NCI-H187 treated with DMSO at 0.1 percent for 48 hours (cell line): Measurements from ENCODE around the gene SLC35B2.

ENCODE experiments used
- DNase-seq: peaks from one replicate; lab custom pipeline; 2025; lab: John Stamatoyannopoulos, UW

The SLC35B2 gene

DNA sequence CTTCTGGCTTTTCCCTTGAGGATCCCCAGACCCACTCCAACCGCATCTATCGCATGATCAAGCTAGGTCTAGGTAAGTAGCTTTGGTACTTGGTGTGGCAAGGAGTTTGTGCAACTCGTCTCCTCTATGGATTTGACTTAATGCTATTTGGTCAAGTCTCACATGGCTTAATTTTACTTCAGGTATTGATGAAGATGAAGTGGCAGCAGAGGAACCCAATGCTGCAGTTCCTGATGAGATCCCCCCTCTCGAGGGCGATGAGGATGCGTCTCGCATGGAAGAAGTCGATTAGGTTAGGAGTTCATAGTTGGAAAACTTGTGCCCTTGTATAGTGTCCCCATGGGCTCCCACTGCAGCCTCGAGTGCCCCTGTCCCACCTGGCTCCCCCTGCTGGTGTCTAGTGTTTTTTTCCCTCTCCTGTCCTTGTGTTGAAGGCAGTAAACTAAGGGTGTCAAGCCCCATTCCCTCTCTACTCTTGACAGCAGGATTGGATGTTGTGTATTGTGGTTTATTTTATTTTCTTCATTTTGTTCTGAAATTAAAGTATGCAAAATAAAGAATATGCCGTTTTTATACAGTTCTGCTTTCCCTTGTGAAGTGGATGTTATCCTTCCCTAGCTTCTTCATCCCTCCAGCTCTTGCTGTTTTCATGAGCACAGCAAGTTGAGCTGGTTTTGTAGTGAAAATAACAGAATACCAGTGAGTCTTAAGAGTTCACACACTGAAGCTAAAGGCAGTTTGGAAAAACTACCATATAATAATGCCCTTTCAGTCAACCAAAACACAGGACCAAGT is 3.8 kb downstream of the SLC35B2 start:
- no peak for DNase-seq

DNA sequence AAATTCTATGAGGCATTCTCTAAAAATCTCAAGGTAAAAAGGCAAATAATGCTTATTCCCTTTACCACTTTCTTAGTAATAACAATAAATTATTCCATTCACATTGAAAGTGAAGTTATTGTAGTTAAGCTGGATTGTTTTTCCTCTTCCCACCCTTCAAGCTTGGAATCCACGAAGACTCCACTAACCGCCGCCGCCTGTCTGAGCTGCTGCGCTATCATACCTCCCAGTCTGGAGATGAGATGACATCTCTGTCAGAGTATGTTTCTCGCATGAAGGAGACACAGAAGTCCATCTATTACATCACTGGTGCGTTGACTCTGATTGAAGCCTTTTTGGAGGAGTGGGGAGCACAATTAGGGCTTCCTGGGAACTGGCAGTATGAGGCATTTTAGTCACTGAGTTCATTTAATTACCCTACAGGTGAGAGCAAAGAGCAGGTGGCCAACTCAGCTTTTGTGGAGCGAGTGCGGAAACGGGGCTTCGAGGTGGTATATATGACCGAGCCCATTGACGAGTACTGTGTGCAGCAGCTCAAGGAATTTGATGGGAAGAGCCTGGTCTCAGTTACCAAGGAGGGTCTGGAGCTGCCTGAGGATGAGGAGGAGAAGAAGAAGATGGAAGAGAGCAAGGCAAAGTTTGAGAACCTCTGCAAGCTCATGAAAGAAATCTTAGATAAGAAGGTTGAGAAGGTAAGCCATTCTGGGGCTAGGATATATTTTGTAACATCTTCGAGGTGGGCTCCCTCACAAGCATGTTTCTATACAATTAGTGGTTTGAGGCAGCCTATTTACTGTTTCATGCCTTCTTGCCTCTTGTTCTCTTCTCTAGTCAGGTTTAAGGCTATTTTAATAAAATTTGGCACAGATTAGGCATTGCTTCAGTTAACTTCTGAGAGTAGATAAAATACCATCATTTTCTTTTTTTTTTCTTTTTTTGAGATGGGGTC is 5.5 kb downstream of the SLC35B2 start:
- DNase-seq = no peak

DNA sequence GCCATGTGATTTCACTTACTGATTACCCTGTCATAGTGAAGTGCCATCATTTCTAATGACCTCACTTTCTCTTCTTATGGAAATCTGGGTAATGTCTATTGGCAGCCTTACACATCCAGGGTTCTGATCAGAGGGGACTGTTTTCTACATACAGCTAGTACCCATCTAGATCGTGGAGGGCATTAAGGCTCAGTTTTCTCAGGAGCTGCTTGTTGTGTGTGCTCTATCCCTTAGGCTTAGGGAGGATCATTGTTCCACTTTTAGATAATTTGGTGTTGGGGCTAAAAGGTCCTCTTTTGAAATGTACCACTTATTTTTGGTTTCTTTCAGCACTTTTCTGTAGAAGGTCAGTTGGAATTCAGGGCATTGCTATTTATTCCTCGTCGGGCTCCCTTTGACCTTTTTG is 6.6 kb downstream of the SLC35B2 start:
- no peak for DNase-seq

DNA sequence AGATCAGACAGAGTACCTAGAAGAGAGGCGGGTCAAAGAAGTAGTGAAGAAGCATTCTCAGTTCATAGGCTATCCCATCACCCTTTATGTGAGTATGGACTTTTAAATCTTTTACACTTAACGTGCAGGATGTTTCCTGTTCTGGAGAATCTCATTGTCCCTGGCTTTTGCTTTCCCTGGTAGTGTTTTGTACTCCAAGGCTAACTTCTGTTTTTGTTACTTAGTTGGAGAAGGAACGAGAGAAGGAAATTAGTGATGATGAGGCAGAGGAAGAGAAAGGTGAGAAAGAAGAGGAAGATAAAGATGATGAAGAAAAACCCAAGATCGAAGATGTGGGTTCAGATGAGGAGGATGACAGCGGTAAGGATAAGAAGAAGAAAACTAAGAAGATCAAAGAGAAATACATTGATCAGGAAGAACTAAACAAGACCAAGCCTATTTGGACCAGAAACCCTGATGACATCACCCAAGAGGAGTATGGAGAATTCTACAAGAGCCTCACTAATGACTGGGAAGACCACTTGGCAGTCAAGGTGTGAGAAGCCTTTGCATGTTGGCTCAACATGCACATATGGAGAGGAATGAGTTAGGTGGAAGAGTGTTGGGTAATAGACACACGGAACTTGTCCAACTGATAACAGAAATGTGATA is 7.1 kb downstream of the SLC35B2 start:
- no peak for DNase-seq

DNA sequence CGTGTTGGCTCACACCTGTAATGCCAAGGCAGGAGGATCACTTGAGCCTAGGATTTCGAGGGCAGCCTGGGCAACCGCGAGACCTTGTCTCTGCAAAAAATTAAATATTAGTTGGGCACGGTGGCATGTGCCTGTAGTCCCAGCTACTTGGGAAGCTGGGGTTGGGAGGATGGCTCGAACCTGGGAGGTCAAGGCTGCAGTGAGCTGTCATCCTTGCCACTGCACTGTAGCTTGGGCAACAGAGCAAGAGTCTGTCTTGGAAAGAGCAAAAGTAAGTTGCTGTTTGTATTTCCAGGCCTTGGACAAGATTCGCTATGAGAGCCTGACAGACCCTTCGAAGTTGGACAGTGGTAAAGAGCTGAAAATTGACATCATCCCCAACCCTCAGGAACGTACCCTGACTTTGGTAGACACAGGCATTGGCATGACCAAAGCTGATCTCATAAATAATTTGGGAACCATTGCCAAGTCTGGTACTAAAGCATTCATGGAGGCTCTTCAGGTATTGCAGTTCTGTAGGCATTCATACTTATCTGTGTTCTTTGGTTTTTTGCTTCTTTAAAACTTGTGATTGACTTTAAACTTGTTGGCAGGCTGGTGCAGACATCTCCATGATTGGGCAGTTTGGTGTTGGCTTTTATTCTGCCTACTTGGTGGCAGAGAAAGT is 8.1 kb downstream of the SLC35B2 start:
- DNase-seq = no peak

DNA sequence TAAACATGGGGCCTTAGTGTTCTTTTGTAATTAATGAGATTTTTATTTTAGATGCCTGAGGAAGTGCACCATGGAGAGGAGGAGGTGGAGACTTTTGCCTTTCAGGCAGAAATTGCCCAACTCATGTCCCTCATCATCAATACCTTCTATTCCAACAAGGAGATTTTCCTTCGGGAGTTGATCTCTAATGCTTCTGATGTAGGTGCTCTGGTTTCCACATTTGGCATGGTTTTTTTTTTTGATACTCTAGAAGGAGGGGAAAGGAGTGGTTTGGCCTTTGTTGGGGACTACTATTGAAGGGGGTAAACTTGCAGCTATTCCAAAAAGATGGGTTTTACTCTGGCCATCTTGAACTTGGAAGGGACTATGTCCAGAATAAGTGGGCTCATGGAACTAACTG is 8.7 kb downstream of the SLC35B2 start:
- DNase-seq = no peak

DNA sequence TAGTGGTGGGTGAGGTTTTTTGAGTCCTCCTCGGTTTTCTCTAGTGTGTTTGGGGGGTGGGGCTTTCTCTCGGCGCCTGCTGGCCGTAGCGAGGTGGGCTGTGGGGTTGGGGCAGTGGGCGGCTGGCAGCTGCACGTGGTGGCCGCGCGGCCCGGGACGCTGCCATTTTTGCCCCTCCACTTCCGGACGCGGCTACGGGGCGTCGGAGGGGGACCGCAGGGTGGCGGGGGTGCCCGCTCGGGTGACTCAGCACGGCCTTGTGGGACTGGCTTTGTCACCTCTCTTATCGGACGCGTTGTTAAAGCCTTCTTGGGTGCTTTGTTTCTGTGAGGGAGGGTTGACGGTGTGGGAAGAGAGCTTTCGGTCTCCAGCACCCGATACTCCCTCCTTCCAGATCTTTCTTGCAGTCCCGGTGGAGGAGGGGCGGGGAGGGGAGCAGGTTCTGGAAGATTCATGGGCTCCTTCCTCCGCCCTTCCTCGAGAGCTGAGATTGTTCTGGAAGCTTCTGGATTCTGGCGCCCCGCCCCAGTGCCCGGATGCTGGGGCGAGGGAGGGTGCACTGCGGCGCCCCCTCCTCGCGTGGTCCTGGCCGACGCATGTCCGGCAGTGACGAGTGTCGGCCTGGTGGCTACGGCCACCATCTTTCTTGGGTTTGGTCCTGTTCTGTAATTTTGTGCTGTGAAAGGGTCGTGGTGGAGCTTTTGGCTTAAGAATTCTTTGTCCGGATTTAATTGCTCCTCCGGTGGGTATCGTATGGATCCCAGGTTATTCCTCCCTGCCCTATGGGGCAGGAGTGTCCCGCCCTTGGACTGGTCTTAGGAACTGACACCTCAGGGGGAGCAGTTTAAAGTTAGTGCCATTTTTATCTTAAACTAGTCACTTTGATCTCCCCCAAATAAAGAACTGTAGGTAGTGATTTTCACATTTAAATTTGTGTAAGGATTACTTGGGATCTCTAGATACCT is 9.7 kb downstream of the SLC35B2 start:
- DNase-seq = no peak

DNA sequence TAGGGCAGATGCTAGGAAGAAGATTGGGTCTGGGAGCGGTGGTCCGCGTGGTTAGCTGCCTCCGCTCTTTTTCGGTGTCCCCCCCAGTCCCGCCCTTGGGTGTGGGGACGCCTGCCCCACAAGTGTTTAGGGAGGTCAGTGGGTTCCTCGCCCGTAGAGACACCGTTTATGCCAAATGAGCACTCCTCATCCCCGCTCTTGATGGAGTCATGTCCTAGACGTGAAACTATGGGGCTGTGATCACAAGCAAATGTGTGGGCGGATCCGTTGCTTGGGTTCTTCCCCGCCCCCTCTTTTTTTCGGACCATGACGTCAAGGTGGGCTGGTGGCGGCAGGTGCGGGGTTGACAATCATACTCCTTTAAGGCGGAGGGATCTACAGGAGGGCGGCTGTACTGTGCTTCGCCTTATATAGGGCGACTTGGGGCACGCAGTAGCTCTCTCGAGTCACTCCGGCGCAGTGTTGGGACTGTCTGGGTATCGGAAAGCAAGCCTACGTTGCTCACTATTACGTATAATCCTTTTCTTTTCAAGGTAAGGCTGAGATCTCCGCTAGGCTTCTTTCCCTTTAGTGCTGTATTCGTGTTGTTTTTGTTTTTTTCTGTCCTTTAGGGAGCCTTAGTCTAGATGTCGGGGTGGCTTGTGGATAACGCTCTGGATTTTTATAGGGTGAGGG is 10.5 kb downstream of the SLC35B2 start, which contains the start of gene HSP90AB1:
TSS of gene HSP90AB1 (plus strand) at position 439 of the 675 bp plus-strand sequence. CDS start 1,529 bp downstream, outside the sequence.
- DNase-seq = peak; percentile 96

DNA sequence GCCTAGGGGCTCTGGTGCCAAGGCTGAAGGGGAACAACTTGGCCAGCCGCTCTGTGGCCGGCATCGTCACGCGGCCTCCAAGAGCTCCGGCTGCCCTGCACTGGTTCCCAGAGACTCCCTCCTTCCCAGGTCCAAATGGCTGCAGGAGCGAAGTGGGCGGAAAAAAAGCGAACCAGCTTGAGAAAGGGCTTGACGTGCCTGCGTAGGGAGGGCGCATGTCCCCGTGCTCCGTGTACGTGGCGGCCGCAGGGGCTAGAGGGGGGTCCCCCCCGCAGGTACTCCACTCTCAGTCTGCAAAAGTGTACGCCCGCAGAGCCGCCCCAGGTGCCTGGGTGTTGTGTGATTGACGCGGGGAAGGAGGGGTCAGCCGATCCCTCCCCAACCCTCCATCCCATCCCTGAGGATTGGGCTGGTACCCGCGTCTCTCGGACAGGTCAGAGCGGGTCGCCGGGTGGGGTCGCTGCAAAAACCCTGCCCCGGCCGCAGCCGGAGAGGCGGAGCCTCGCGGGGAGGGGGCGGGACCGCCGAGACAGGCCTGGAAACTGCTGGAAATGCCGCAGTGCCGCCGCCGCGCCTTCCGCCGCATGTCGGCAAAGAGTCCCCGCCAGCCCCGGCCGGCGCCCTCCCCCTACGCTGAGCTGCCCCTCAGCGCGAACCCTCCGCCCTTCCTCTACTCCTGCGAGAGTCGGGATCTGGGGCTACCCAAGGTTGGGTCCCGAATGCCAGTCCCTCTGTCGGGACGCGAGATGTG is 11.2 kb downstream of the SLC35B2 start:
- no peak for DNase-seq

DNA sequence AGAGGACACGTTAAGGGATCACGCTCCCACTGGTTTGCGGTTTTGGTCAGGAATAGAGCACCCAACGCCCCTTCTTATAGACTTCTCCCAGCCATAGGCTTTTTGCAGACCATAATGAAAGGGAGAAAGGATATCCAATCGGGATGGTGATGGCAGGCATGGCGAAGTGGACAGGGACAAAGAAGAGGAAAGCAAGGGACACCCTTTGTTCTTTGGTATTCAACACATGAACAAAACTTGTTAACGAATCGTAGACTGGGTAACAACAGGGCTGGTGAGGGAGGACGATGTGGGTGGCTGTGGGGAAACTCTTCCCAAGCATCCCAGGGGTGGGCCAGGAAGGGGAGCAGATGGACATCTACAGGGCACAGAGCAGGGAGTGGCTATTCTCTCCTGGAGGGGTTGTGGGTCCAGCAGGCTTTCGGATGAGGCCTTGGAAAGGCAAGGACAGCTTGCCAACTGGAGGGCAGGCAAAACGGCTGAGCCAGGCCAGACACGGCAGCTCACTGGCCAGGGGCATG is 11.9 kb downstream of the SLC35B2 start:
- DNase-seq = no peak

DNA sequence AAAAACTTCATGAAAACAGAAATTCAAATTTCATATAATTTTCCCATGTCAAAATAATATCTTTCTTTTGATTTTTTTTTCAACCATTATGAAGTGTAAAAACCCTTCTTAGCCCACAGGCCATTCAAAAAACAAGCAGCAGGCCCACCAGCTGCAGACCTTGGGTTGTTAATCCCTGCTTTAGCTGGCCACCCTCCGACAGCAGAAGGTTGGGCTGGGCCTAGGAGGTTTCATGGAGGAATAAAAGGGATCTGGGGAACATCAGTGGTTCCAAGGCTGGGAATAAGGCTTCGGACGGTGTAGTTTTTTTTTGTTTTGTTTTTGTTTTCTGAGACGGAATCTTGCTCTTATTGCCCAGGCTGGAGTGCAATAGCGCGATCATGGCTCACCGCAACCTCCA is 14.0 kb downstream of the SLC35B2 start:
- DNase-seq = no peak

DNA sequence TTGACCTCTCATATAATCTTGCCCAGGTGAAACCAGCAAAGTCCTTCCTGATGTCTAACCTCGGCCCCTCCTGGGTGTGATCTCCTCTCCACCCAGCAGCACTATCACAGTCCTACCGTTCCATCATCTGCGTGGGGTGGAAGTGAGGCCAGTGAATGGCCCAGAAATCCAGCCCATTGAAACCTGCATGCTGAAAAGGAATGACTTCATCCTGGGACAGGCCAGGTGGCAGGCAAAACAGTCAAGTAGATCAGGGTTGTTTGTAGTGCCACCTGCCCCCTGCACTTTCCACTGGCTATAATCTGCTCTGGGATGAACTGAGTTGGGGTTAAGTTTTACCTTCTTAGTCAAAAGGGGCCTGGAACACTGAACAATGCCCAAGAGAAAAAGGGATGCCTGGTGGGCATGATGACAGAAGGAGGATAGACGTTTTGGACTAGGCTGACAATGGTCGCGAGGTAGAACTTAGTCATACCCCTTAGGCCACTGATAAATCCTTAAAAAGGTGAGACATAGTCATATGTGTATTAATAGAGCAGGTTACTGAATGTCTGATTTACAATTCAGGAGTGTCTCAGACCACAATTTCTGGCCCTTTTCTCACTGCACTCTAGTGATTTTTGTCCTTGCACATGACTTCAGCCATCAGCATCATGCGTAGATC is 18.5 kb downstream of the SLC35B2 start:
- no peak for DNase-seq

DNA sequence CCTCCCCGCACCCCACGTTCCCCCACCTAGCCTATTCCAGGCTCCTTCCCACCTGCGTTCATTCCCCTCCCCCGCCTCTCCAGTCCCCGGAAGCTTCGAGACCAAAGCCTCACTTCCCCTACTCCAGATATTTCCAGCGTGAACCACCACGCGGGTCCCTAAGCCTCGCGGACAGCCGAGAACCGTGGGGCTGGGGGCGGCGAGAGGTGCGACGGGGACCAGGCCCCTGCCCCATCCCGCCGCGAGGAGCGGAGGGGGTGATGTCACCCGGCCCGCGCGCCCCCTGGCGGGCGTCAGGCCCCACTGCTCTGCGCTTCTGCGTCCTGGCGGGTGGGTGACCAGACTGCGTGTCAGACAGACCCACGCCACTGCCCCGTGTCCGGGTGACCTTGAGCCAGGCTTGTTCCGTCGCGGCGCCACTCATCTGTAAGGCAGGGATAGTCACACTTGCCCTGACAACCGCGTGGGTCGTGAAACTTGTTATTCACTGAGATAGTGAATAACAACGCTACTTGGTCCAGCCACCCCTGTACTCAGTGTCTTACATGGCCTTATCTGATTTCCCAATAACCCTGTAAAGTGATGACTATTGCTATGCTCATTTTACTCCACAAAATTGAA is 19.4 kb downstream of the SLC35B2 start:
- no peak for DNase-seq

DNA sequence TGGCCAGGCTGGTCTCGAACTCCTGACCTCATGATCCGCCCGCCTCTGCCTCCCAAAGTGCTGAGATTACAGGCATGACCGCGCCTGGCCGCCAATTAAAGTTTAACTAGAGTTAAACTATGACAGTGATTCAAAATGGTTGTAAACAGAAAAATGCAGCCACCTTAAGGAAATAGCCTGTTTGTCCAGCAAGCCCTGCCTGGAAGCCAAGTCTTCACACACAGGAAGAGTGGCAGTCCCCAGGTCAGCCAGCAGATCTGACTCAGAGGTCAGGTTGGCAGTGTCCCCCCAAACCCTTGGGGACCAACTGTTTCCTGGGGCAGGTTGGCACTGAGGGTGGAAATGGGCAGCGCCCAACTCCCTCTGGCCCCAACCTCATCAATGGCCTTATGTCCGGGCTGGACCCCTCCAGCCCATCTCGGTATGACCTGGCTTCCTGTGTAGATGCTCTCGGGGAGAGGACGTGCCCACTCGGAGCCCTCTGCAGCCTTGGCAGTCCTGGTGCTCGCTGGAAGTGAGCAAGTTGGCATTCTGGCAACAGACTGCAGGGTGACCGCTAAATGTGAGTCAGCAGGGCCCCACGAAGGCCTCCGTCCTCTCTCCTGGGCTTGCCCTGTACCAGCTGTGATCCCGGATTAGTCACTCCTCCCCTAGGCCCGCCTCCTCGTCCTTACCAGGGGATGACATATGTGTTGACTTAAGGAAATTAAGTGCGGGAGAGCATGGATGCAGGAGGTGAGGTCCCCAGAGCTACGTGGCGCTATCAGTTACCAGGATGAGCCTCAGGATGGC is 20.1 kb downstream of the SLC35B2 start:
- peak; percentile 70 for DNase-seq

DNA sequence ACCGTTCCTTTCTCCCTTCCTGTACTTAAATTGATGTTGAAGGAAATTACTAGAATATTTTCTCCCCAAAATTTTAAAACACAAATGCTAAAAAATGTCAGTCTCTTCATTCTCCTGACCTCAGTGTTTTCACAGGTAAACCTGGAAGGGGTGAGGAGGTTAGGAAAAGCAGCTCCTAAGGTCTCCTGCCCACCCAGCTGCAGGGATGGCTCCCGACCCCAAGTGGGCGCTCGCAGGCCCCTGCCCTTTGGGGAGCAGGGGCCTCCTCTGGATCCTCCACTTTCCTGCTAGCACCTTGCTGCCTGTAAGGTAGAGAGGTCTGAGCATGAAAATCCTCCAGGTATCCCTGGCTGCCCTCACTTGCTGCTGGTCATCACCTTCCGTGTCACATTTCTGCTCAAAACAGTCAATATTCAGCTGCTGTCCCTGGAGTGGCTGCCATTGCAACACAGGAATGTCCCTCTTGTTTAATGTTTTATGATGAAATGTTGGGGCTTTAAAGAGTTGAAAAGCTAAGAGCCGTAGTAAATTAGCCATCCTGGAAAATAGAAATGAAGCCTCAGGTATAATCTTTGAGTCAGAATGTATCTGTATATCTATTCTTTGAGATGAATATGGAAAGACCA is 21.3 kb downstream of the SLC35B2 start:
- DNase-seq = no peak

DNA sequence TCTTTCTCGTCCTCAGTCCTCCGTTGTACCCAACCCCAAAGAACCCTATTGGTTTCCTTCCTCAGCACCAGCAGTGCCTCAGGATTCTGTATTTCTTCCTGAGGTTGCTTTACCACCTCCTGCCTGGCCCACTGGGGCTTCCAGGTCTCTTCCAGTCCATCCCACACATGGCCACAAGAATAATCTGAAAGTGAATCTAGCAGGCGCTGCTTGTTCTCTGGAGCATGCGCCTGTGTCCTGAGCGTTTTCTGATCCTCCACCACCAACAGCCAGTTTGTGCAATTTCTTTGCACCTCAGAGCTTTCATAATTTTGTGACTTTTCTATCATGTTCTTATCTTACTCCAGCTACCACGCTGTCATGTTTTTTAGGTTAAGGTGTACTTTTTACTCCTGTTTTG is 22.1 kb downstream of the SLC35B2 start:
- DNase-seq = no peak
